KMS-11 (cell line): ENCODE results near the gene DZANK1.
"Not testable (repeated sequence)": the region's sequence is repeated elsewhere in the genome, so short reads cannot be mapped to it uniquely, and the experiment has no call there.

Source experiments
- H2AFZ ChIP-seq: fragments of 200-600 bp; sonication (generic); 2 replicates; pipeline ENCODE4 v1.6.1; 2016; ENCODE audit warnings: antibody characterized with exemption, mixed run types, low read depth
- H3K27ac ChIP-seq: fragments of 200-600 bp; sonication (generic); 2 replicates; pipeline ENCODE4 v1.6.1; 2016; ENCODE audit warnings: mild to moderate bottlenecking, mixed run types
- H3K27me3 ChIP-seq: fragments of 200-600 bp; sonication (generic); 2 replicates; pipeline ENCODE4 v1.6.1; 2017; ENCODE audit warnings: mild to moderate bottlenecking, low read depth, mixed run types, moderate library complexity; ENCODE audit not compliant: insufficient read depth
- H3K36me3 ChIP-seq: fragments of 200-600 bp; sonication (generic); 2 replicates; pipeline ENCODE4 v1.6.1; 2017; ENCODE audit warnings: mild to moderate bottlenecking, mixed run types; ENCODE audit not compliant: insufficient read depth
- H3K4me1 ChIP-seq: fragments of 200-600 bp; sonication (generic); 2 replicates; pipeline ENCODE4 v1.6.1; 2016; ENCODE audit warnings: mild to moderate bottlenecking, low read depth, mixed run types; ENCODE audit not compliant: poor library complexity, severe bottlenecking
- H3K4me2 ChIP-seq: fragments of 200-600 bp; sonication (generic); 2 replicates; pipeline ENCODE4 v1.7.0; 2016; ENCODE audit warnings: mild to moderate bottlenecking, mixed run types
- H3K4me3 ChIP-seq: fragments of 200-600 bp; sonication (generic); IDR thresholded peaks from 2 replicates; pipeline ENCODE4 v1.6.1; 2017; ENCODE audit warnings: low read depth, low read length, mixed read lengths; ENCODE audit not compliant: insufficient read depth
- H3K79me2 ChIP-seq: fragments of 200-600 bp; sonication (generic); 2 replicates; pipeline ENCODE4 v1.6.1; 2016; ENCODE audit warnings: low read depth, mixed run types; ENCODE audit not compliant: insufficient read depth
- H3K9ac ChIP-seq: fragments of 200-600 bp; sonication (generic); 2 replicates; pipeline ENCODE4 v1.6.1; 2016; ENCODE audit warnings: mild to moderate bottlenecking, mixed run types
- H4K20me1 ChIP-seq: fragments of 200-600 bp; sonication (generic); 2 replicates; pipeline ENCODE4 v1.6.1; 2016; ENCODE audit warnings: mild to moderate bottlenecking, mixed run types; ENCODE audit not compliant: insufficient read depth
- TF ChIP-seq, protein P1 (sequence below): fragments of 200-600 bp; sonication (generic); conservative IDR thresholded peaks from 2 replicates; pipeline ENCODE4 v1.6.1; 2017; ENCODE audit warnings: low read depth, mild to moderate bottlenecking, antibody characterized with exemption, low read length, moderate library complexity, mixed read lengths

Gene DZANK1

GRCh38 chr20:18401305-18401704, 65.5 kb downstream of the DZANK1 start:
- no peaks in the 10 kb centered on the region for H3K36me3 ChIP-seq
- H2AFZ ChIP-seq, result no peak overlapping the region
- H3K27me3 ChIP-seq, result no peaks in the 10 kb centered on the region
- no peak overlapping the region for H3K9ac ChIP-seq
- H3K79me2 ChIP-seq, result no peaks in the 10 kb centered on the region
- no peak overlapping the region for H3K4me3 ChIP-seq
- no peaks in the 10 kb centered on the region for H3K4me1 ChIP-seq
- no peak overlapping the region for H3K27ac ChIP-seq
- H4K20me1 ChIP-seq, result no peaks in the 10 kb centered on the region
- no peak overlapping the region for H3K4me2 ChIP-seq
- TF ChIP-seq, protein P1, sequence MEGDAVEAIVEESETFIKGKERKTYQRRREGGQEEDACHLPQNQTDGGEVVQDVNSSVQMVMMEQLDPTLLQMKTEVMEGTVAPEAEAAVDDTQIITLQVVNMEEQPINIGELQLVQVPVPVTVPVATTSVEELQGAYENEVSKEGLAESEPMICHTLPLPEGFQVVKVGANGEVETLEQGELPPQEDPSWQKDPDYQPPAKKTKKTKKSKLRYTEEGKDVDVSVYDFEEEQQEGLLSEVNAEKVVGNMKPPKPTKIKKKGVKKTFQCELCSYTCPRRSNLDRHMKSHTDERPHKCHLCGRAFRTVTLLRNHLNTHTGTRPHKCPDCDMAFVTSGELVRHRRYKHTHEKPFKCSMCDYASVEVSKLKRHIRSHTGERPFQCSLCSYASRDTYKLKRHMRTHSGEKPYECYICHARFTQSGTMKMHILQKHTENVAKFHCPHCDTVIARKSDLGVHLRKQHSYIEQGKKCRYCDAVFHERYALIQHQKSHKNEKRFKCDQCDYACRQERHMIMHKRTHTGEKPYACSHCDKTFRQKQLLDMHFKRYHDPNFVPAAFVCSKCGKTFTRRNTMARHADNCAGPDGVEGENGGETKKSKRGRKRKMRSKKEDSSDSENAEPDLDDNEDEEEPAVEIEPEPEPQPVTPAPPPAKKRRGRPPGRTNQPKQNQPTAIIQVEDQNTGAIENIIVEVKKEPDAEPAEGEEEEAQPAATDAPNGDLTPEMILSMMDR, result no peak

DNA sequence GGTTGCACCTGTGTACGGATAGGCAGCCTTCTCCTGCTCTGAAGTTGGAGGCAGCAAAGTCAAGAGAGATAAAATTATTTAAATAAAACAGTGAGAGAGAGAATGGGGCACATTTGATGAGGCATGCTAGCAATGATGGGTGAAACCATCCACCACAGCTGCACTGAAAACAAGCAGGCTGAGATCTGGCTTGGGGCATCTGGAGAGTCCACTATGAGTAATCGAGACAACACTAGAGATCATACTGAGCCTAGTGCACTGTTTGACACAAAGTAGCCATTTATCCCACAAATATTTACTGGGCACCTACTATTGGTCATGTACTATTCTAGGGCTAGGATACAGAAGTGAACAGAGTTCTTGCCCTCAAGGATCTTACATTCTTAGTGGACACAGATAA, 66.4 kb downstream of the DZANK1 start:
- Histone ChIP-seq H3K4me3 (no peak overlapping the region), H3K4me2 (no peak overlapping the region), H4K20me1 (no peaks in the 10 kb centered on the region), H3K9ac (no peak overlapping the region), H2AFZ (no peak overlapping the region), H3K27me3 (no peaks in the 10 kb centered on the region), H3K4me1 (no peaks in the 10 kb centered on the region), H3K36me3 (no peaks in the 10 kb centered on the region), H3K79me2 (no peaks in the 10 kb centered on the region), H3K27ac (no peak overlapping the region)
- TF ChIP-seq, protein P1, result no peak

- H3K4me3 ChIP-seq, H3K79me2 ChIP-seq, H3K9ac ChIP-seq, H3K27ac ChIP-seq, H4K20me1 ChIP-seq, H3K4me2 ChIP-seq, H3K36me3 ChIP-seq, H2AFZ ChIP-seq, H3K4me1 ChIP-seq, H3K27me3 ChIP-seq: not testable (repeated sequence)
Measured at GRCh38 chr20:18398713-18399112, 68.1 kb downstream of the DZANK1 start.

DNA sequence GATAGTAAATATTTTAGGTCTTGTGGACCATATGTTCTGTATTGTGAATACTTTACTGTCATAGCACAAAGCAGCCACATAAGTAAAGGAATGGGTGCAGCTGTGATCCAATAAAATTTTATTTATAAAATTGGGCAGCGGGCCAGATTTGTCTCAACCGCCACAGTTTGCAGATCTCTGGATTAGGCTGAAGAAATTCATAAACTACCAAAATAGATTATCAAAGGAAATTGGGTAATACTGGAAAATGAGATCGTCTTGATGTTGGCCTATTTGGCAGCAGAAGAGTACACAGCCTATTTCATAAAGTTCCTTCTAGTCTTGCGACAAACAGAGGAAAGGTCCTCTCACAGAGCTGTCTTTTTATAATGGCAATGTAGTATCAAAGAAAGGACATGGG, 69.8 kb downstream of the DZANK1 start:
- H3K36me3 ChIP-seq, result no peaks in the 10 kb centered on the region
- no peaks in the 10 kb centered on the region for H3K27me3 ChIP-seq
- H4K20me1 ChIP-seq, result no peaks in the 10 kb centered on the region
- TF ChIP-seq, protein P1, result no peak
- no peak overlapping the region for H2AFZ ChIP-seq
- H3K4me1 ChIP-seq, result no peaks in the 10 kb centered on the region
- no peaks in the 10 kb centered on the region for H3K79me2 ChIP-seq
- no peak overlapping the region for H3K4me3 ChIP-seq
- no peak overlapping the region for H3K4me2 ChIP-seq
- H3K27ac ChIP-seq, result no peak overlapping the region
- no peak overlapping the region for H3K9ac ChIP-seq

DNA sequence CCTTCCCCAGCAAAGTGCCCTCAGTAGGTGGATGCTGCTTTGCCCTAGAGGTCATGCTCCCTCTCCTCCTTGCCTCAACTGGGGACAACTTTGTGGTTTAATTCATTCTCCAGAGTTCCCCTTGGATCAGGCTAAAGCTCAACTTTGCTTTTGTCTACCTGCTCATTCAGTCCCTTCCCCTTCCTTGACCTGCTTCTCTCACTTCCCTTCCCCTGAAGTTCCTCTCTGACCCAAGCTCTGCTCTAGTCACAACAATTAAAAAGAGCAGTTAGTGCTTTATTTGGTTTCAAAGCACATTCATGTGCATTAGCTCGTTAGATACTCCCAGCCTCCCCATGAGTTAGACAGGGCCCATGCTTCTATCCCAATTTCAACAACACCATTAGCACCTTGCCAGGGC, 71.3 kb downstream of the DZANK1 start:
- H3K4me3 ChIP-seq, result no peak overlapping the region
- H3K79me2 ChIP-seq, result no peaks in the 10 kb centered on the region
- H3K4me2 ChIP-seq, result no peak overlapping the region
- H3K27ac ChIP-seq, result no peak overlapping the region
- no peaks in the 10 kb centered on the region for H3K4me1 ChIP-seq
- H2AFZ ChIP-seq, result no peak overlapping the region
- H3K9ac ChIP-seq, result no peak overlapping the region
- H3K36me3 ChIP-seq, result no peaks in the 10 kb centered on the region
- H4K20me1 ChIP-seq, result no peaks in the 10 kb centered on the region
- H3K27me3 ChIP-seq, result no peaks in the 10 kb centered on the region
- TF ChIP-seq, protein P1, result no peak
